Amygdala (tissue), 56 donors: ENCODE data around the gene TRDMT1.
"Not testable (repeated sequence)": the region's sequence is repeated elsewhere in the genome, so short reads cannot be mapped to it uniquely, and the experiment has no call there.

Source experiments
- DNase-seq, 56 donors: peaks; one replicate each; lab custom pipeline; 2025; lab: John Stamatoyannopoulos, UW

TRDMT1 gene

DNA sequence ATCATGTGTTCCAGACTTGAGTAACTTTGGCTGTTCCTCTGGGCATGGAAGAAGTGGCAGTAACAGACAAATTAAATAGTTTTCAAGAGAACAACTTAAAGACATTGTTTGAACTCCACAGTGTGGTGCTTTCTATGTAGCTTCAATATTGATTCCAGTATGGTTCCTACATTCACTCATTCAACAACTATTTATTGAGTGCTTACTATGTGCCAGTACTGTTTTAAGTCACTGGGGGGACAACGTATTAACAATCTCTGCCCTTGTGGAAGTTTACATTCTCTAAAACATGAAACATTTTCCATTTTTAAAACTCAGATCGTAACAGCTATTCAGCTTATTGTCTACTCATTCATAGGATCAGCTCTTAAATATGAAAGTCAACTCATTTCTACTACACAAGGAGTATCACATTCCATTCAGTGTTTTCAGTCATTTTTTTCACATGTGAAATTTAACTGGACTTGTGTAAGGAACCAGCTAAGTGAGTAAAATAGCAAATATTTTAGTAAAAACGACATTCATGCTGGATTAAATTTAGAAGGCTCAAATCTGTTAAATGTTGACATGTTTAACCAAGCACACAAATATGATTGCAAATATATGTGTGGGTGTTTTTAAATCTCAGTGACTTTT lies 58.3 kb downstream of the TRDMT1 start:
- DNase-seq: no peak

DNA sequence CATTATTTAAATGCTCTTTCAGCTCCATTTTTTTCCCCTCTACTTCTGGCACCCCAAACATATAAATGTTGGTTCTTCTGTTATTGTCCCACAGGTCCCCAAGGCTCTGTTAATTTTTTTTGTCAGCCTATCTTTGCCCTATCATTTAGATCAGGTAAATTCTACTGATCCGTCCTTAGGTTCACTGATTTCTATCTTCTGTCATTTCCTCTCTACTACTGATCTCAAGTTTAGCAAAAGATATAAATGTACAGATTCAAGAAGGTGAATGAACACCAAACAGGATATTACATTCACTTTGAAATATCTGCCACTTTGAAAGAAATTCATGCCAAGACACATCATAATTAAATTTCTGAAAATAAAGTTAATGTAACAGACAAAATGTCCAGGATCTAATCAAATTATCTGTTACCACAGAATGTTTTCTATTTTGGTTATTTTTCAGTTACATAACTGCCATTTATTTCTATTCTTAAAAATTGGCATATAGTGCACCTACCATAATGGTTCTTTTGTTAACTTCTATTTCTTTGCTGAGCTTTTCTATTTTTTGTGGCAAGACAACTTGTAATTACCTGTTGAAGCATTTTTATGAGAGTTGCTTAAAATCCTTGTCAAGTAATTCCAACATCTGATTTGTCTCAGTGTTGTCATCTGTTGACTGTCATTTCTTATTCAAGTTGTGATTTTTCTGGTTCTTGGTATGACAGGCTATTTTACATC lies 59.8 kb downstream of the TRDMT1 start:
- no peak for DNase-seq

DNA sequence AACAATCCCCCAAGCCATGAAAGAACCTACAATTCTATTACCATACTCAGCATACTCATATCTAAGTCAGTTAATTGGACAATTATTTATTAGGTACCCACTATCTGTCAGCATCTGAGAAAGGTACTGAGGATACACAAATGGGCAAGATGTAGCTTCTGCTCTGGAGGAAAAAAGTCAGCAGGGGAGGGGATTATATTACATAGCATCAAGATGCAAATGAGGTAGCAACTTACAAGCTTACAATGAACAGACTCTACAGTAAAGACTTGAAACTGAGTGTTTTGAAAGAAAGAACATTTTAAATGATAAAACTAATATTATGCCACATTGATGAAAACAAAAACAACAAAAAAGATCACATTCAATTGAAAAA lies 61.1 kb downstream of the TRDMT1 start:
- no peak for DNase-seq

DNA sequence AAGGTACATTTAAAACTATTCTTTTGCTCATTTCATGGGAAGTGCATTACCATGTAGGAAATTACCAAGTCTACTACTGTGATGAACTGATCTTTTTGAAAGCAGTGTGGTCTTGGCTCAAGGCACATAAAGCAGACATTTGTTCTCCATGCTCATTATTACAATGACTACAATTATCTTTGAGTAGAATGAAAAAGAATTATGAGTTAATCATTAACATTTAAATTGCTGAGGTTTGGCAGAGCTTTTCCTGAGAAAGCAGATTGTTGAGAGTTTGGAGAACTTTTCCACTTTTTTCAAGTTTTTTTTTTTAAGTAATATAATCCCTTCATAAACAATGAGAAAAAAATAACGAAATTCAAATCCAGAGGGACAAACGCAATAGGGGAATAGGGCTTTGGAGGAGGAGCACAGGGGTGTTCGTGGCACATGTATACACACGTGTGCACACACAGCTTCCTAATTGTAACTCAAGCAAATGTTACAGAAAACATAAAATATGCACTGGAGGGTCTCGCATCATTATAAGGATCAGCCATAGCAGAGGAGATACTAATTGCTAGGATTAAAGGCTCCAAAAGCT lies 62.9 kb downstream of the TRDMT1 start:
- no peak for DNase-seq

DNA sequence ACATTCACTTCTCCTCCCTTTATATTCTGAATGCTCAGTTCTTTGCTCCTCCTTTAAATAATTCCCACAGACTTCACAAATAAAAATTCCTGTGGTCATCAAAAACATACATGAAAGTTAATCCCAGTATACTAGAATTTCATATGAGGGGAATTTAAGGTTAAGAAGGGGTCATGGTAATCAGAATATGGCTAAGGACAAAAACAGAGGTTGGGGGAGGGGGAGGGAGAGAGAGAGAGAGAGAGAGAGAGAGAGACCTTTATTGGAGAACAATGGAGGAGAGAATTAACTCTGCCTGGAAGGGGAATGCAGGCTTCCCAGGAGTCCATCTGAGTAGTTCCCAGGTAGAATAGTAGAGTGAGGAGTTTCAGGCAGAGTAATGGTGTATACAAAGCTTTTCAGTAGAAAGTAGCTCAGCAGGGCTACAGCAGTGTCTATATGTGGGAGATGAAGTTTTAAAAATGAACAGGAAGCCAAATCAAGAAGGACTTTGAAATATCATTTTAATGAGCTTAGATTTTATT lies 66.7 kb downstream of the TRDMT1 start:
- no peak for DNase-seq

- no peak for DNase-seq
These were observed 67.2 kb downstream of the TRDMT1 start for GRCh38 chr10:17134282-17134681.

DNA sequence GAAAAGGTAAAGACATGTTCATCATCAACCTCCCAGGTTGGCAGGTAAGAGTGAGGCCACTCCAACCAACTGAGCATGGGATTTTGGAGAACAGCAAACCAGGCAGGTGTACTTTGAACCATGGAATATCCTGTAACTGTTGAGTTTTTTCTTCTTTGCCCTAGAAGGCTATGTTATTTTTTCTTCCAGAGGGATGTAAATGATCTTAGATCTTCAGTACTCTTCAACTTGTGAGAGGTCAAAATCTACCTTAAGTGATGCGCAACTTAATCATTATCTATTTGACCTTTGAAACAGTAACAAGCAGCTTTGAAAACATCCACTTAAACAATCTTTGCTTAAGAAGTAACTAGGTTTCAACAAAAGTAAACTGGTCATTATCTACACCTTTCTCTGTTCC lies 71.7 kb downstream of the TRDMT1 start, which contains the start of gene CUBN:
TSS of gene CUBN (minus strand) at position 71 of the 400 bp plus-strand sequence. CDS start at position 25, 46 bp downstream.
- DNase-seq: no peak

- DNase-seq: no peak
These were observed 73.2 kb downstream of the TRDMT1 start for GRCh38 chr10:17128261-17128660.

GRCh38 chr10:17126327-17126726 lies 75.1 kb downstream of the TRDMT1 start:
- DNase-seq: no peak

- no peak for DNase-seq
These were observed 76.1 kb downstream of the TRDMT1 start for GRCh38 chr10:17125206-17125893.

DNA sequence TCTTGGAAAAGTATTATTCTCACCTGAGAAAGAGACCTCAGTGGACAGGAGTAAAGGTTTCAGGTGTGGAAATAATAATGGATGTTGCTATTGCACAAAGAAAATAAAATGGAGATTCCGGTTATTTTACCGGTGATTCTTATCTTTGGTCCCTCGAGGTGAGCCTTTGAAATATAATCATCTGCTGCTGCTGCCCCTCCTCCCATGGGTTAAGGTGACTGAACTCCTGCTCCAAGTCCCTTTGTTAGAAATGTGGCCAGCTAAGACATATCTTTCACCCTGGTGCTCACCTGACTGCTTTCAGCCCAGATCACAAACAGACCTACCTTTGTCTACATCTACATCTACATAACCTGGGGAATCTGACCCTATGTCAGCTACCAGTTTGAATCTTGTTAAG lies 77.5 kb downstream of the TRDMT1 start:
- no peak for DNase-seq

DNA sequence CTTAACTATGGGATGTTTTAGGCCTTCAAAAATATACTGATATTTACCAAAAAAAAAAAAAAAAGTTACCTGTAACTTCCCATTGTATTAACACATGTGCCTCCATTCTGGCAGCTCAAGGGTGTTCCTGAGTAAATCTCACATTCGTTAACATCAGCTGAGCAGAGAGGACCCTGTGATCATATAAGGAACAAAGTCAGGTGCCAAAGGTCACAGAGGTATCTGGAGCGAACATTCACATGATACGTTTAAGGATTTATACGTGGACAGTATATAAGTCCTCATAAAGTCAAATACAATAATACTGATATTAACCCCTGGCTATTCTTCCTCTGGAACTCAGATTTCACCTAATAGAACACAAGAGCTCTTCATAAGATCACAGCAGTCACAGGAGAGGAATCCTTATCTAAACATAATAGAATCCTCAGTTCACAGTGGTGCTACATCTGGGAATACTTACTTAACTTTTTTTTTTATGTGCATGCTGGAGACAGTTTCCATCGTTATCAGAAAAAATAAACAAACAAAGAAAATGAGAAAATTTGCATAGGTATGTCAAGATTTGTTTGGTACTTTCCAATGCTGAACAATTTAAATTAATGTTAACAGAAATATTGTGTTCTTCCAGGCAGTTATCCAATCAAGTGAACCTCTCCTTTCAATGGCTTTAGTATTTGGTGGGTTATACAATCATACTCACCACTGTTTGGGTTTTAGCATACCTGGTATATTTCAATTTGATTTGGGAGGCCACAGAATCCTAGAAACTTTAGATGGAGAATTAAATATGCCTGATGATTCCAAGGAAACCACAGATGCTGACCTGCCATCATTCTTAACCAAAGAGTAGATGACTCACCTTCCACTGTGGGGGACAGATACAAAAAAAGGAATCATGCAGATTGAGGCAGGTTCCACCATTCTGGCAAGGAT lies 78.5 kb downstream of the TRDMT1 start:
- DNase-seq: no peak

- DNase-seq: no peak
These were observed 79.4 kb downstream of the TRDMT1 start for GRCh38 chr10:17122052-17122451.

DNA sequence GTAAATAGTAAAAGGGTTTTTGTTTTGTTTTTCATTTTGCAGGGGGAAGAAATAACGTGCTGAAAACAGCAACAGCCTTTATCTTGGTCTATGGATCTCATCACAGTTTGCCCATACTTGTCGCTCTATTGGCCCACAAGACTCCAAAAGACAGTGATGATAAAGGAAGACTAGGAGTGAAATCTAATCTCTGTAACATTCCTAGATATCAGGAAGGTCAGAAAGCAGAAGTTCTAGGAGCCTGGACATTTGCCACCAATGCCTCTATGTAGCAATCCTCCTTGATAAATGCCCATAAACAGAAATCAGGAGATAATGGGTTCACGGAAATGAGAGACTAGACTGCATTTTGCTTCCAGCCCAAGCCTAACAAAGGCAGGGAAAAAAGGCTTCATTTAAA lies 80.8 kb downstream of the TRDMT1 start:
- DNase-seq: no peak

- no peak for DNase-seq
These were observed 81.6 kb downstream of the TRDMT1 start for GRCh38 chr10:17119845-17120244.

- no peak for DNase-seq
These were observed 85.3 kb downstream of the TRDMT1 start for GRCh38 chr10:17116193-17116592.

DNA sequence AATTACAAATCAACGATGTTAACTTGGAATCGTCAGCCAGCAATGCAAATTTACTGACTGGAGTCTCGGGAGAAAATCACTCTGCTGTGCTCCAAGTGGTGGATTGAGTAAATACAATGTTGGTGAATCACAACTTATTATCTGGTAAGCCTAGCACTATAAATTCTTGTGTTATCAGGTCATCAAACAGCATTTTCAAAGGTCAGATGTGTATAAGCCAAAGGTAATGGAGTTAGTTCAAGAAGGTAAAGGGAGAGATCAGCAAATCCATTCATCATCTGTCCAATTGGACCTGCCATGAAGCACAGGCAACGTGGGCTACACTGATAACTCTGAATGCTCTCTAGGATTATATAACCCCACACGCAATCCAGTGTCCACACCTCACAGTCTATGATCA lies 85.8 kb downstream of the TRDMT1 start:
- DNase-seq: no peak

DNA sequence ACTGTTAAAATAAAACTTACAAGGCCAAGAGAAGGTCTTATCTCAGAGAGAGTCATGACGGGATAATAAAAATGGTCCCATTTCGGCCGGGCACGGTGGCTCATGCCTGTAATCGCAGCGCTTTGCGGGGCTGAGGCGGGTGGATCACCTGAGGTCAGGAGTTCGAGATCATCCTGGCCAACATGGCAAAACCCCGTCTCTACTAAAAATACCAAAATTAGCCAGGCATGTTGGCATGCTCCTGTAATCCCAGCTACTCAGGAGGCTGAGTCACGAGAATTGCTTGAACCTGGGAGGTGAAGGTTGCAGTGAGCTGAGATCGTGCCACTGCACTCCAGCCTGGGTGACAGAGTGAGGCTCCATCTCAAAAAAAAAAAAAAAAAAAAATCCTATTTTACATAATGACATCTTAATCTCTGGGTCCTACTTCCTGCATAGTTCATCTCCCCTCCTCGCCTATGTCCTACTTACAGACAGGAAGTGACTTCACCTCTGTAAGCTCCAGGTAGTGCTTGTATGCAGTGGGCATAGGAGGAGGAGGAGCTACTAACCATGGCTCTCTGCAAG lies 86.5 kb downstream of the TRDMT1 start:
- not testable (repeated sequence) for DNase-seq

- DNase-seq: peak in 17 of 56 donors; percentile 1 to 46 (median 8)
These were observed 87.5 kb downstream of the TRDMT1 start for GRCh38 chr10:17113889-17114540.
